HCT116 (cell line): ENCODE data around the gene ZNF318. TPM values are rescaled to one million over a fixed set of nuclear protein-coding genes. Genes with fewer than 3 reads are reported as not detected.
A peak's percentile ranks its signal among the peaks of the same experiment; 100 is the strongest.

Source experiments
- ATAC-seq: fragments of 200-7000 bp; cut with Tn5 transposase; 2 replicates; pipeline ENCODE4 v1.9.1; 2020; ENCODE audit warnings: mild to moderate bottlenecking, moderate library complexity
- BruUV-seq: library from RNA; stranded (reverse); fragments of 400-500 nt; replicated peaks from 2 replicates; lab custom pipeline; 2021; lab: Mats Ljungman, UMichigan
- CTCF ChIA-PET: fragments of 300-600 bp; sonication (Branson Sonifier 250); formaldehyde crosslinking; loops from one replicate; lab custom pipeline; 2021; ENCODE audit warnings: antibody characterized with exemption; lab: Charles Lee
- POLR2A ChIA-PET: fragments of 300-600, 350-600 bp; sonication (Branson Sonifier 250); formaldehyde crosslinking; loops from one replicate; lab custom pipeline; 2021; ENCODE audit warnings: antibody characterized with exemption; lab: Charles Lee
- RAD21 ChIA-PET, 2 experiments: fragments of 300-600 bp; sonication (Branson Sonifier 250); formaldehyde crosslinking; loops; one replicate each; lab custom pipeline; 2023; ENCODE audit warnings: low total read pairs in 2 of 2; ENCODE audit not compliant: uncharacterized antibody in 2 of 2, unreplicated experiment in 2 of 2, low non-redundant PET in 1 of 2; lab: Charles Lee
- DNase-seq: peaks from one replicate; pipeline ENCODE4 v3.0.0-alpha.2; 2010; ENCODE audit warnings: low read depth, low spot score
- H2AFZ ChIP-seq: fragments of 200-600 bp; shearing (Covaris generic), sonication (generic); 2 replicates; pipeline ENCODE4 v1.6.1; 2017; ENCODE audit warnings: low read depth, mixed run types, mixed read lengths, antibody characterized with exemption, low read length; ENCODE audit not compliant: poor library complexity, severe bottlenecking
- H3K27ac ChIP-seq: 2 replicates; pipeline ENCODE4 v1.5.1; 2012; ENCODE audit warnings: low read depth, low read length
- H3K27me3 ChIP-seq: fragments of 200-600 bp; sonication (generic); 2 replicates; pipeline ENCODE4 v1.6.1; 2016; ENCODE audit warnings: mixed run types, low read length, mixed read lengths; ENCODE audit not compliant: insufficient read depth
- H3K36me3 ChIP-seq, 2 experiments: fragments of 200-500 bp in 1 of 2; fragments of 200-600 bp in 1 of 2; sonication (Bioruptor generic) in 1 of 2; sonication (generic) in 1 of 2; 2 replicates each; pipeline versions ENCODE4 v1.5.1 to v1.6.1; 2014 to 2016; ENCODE audit warnings: low read length in 2 of 2, inconsistent platforms in 1 of 2, mixed read lengths in 1 of 2, mixed run types in 1 of 2; ENCODE audit not compliant: insufficient read depth in 2 of 2, control insufficient read depth in 1 of 2
- H3K4me1 ChIP-seq, 2 experiments: fragments of 200-600 bp in 1 of 2; sonication (generic) in 1 of 2; 2 replicates each; pipeline versions ENCODE4 v1.5.1 to v1.6.1; 2012 to 2017; ENCODE audit warnings: low read length in 2 of 2, inconsistent platforms in 1 of 2, mild to moderate bottlenecking in 1 of 2, mixed read lengths in 1 of 2, mixed run types in 1 of 2, moderate library complexity in 1 of 2; ENCODE audit not compliant: insufficient read depth in 2 of 2, control insufficient read depth in 1 of 2
- H3K4me2 ChIP-seq: fragments of 200-600 bp; sonication (generic); 2 replicates; pipeline ENCODE4 v1.6.1; 2017; ENCODE audit warnings: mixed run types, low read length, mixed read lengths
- H3K4me3 ChIP-seq, 2 experiments: fragments of 200-600 bp in 1 of 2; sonication (generic) in 1 of 2; replicated peaks in 1 of 2; 2 replicates each; pipeline ENCODE4 v1.5.1; 2011 to 2016; ENCODE audit warnings: low read length in 2 of 2, control low read depth in 1 of 2, low read depth in 1 of 2, mild to moderate bottlenecking in 1 of 2, mixed read lengths in 1 of 2, mixed run types in 1 of 2
- H3K79me2 ChIP-seq: fragments of 200-600 bp; sonication (generic); 2 replicates; pipeline ENCODE4 v1.6.1; 2017; ENCODE audit warnings: mild to moderate bottlenecking, mixed run types, low read length, moderate library complexity, mixed read lengths; ENCODE audit not compliant: insufficient read depth
- H3K9ac ChIP-seq: fragments of 200-600 bp; sonication (generic); 2 replicates; pipeline ENCODE4 v1.6.1; 2016; ENCODE audit warnings: low read length, mixed read lengths
- H3K9me2 ChIP-seq: fragments of 200-600 bp; sonication (generic), shearing (Covaris generic); 2 replicates; pipeline ENCODE4 v1.6.1; 2017; ENCODE audit warnings: mixed run types, mild to moderate bottlenecking, moderate library complexity; ENCODE audit not compliant: insufficient read depth
- H3K9me3 ChIP-seq, 2 experiments: fragments of 200-500 bp in 1 of 2; fragments of 200-600 bp in 1 of 2; sonication (Bioruptor generic) in 1 of 2; sonication (generic) in 1 of 2; 2 replicates each; pipeline ENCODE4 v1.6.1; 2014 to 2017; ENCODE audit warnings: low read length in 2 of 2, mixed read lengths in 2 of 2, inconsistent platforms in 1 of 2, low read depth in 1 of 2, mild to moderate bottlenecking in 1 of 2, mixed run types in 1 of 2, moderate library complexity in 1 of 2; ENCODE audit not compliant: control insufficient read depth in 1 of 2, insufficient read depth in 1 of 2
- H4K20me1 ChIP-seq: fragments of 200-600 bp; sonication (generic), shearing (Covaris generic); 2 replicates; pipeline ENCODE4 v1.6.1; 2017; ENCODE audit warnings: mixed run types, mild to moderate bottlenecking, moderate library complexity; ENCODE audit not compliant: insufficient read depth
- CBX3 ChIP-seq: IDR thresholded peaks from 2 replicates; pipeline ENCODE4 v1.6.1; 2012; ENCODE audit warnings: low read depth
- CEBPB ChIP-seq: IDR thresholded peaks from 2 replicates; pipeline ENCODE4 v1.6.1; 2012; ENCODE audit warnings: low read depth
- EGR1 ChIP-seq: IDR thresholded peaks from 2 replicates; pipeline ENCODE4 v1.6.1; 2012; ENCODE audit warnings: low read depth
- ELF1 ChIP-seq: IDR thresholded peaks from 2 replicates; pipeline ENCODE4 v1.6.1; 2012; ENCODE audit warnings: low read depth, borderline replicate concordance
- EZH2 ChIP-seq: fragments of 200-600 bp; sonication (generic); IDR thresholded peaks from 2 replicates; pipeline ENCODE4 v1.6.1; 2017; ENCODE audit warnings: antibody characterized with exemption, mixed run types
- EZH2phosphoT487 ChIP-seq: fragments of 200-600 bp; IDR thresholded peaks from 2 replicates; pipeline ENCODE4 v1.6.1; 2018; ENCODE audit warnings: antibody characterized with exemption, borderline replicate concordance
- POLR2A ChIP-seq: IDR thresholded peaks from 2 replicates; pipeline ENCODE4 v1.7.0; 2011; ENCODE audit warnings: borderline replicate concordance; ENCODE audit not compliant: insufficient read depth, insufficient read length; ENCODE audit errors: extremely low read depth
- RAD21 ChIP-seq: IDR thresholded peaks from 2 replicates; pipeline ENCODE4 v1.6.1; 2012; ENCODE audit warnings: low read depth, mild to moderate bottlenecking
- SIN3A ChIP-seq: IDR thresholded peaks from 2 replicates; pipeline ENCODE4 v1.6.1; 2012; ENCODE audit warnings: low read depth
- SP1 ChIP-seq: IDR thresholded peaks from 2 replicates; pipeline ENCODE4 v1.6.1; 2012; ENCODE audit warnings: low read depth
- SRF ChIP-seq: IDR thresholded peaks from 2 replicates; pipeline ENCODE4 v1.6.1; 2012; ENCODE audit warnings: low read depth
- YY1 ChIP-seq: IDR thresholded peaks from 2 replicates; pipeline ENCODE4 v1.6.1; 2011; ENCODE audit warnings: low read length, low read depth, moderate library complexity, mild to moderate bottlenecking; ENCODE audit not compliant: insufficient replicate concordance; ENCODE audit errors: extremely low read depth
- ZFX ChIP-seq: fragments of 450-650 bp; IDR thresholded peaks from 2 replicates; pipeline ENCODE4 v1.6.1; 2017
- intact Hi-C: fragments of 100-400 bp; cut with micrococcal nuclease; formaldehyde crosslinking; loops from 2 replicates; pipeline ENCODE4 v1.10.0; 2022
- total RNA-seq: library from RNA; stranded (reverse); gene quantifications from one replicate; pipeline ENCODE4 v1.2.1, GENCODE V29; 2021; ENCODE audit not compliant: unreplicated experiment
- TF ChIP-seq, protein P1 (sequence below): IDR thresholded peaks from 2 replicates; pipeline ENCODE4 v1.6.1; 2012
- TF ChIP-seq, protein P2 (sequence below), 3 experiments: fragments of 200-600 bp in 1 of 3; sonication (generic) in 1 of 3; IDR thresholded peaks in 2 of 3; conservative IDR thresholded peaks in 1 of 3; 2 replicates each; pipeline ENCODE4 v1.5.1; 2012 to 2017; ENCODE audit warnings: low read depth in 2 of 3, low read length in 2 of 3, antibody characterized with exemption in 1 of 3, borderline replicate concordance in 1 of 3, control low read depth in 1 of 3, mild to moderate bottlenecking in 1 of 3, mixed read lengths in 1 of 3, mixed run types in 1 of 3, moderate library complexity in 1 of 3; ENCODE audit not compliant: insufficient read depth in 1 of 3
- TF ChIP-seq, protein P3 (sequence below): IDR thresholded peaks from 2 replicates; pipeline ENCODE4 v1.6.1; 2012

ZNF318 gene
- total RNA-seq, 1 experiment from 2014 or later, result 15.2 TPM

DNA sequence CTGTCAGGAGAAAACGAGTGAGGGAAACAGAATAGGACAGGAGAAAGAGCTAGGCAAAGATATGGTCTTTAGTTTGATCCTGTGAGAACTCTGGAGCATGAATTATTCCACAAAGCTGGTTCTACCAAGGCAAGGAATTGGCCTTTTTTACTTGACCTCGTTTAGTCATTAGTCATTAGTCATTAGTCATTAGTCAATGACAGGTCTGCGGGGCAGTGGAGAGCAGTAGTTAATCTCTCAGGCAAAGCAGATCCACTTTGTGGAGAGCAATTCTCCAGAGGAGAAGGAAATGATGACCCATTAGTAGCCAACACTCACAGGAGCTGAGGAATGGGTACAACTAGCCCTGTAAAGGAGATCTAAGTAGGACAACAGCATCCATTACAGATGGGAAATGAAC is 35.9 kb upstream of the ZNF318 start:
- TF ChIP-seq CEBPB, result no peak
- TF ChIP-seq YY1, result no peak
- TF ChIP-seq SRF, result no peak
- no peak for TF ChIP-seq CBX3
- no peak for TF ChIP-seq ZFX
- TF ChIP-seq, protein P1, sequence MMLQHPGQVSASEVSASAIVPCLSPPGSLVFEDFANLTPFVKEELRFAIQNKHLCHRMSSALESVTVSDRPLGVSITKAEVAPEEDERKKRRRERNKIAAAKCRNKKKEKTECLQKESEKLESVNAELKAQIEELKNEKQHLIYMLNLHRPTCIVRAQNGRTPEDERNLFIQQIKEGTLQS, result no peak
- no peak for TF ChIP-seq EGR1
- TF ChIP-seq POLR2A, result no peak
- TF ChIP-seq EZH2phosphoT487, result no peak
- TF ChIP-seq EZH2, result no peak
- TF ChIP-seq RAD21, result no peak
- no peak for TF ChIP-seq SIN3A
- H2AFZ ChIP-seq, result no peak overlapping the region
- ChIA-PET CTCF (no interaction called here), POLR2A (no interaction called here), RAD21 (no interaction called here)
- H3K4me3 ChIP-seq, result no peak overlapping the region
- H3K27me3 ChIP-seq, result no peaks in the 10 kb centered on the region
- H3K79me2 ChIP-seq, result no peaks in the 10 kb centered on the region
- H3K9me3 ChIP-seq, result no peaks in the 10 kb centered on the region
- no TSS peak for BruUV-seq
- no peaks in the 10 kb centered on the region for H4K20me1 ChIP-seq
- no peak overlapping the region for H3K4me2 ChIP-seq
- no peaks in the 10 kb centered on the region for H3K36me3 ChIP-seq
- H3K9ac ChIP-seq, result no peak overlapping the region
- intact Hi-C loops, result no loop called here
- ATAC-seq (no peak), DNase-seq (no peak)
- no peak overlapping the region for H3K27ac ChIP-seq
- H3K4me1 ChIP-seq, result 0 out of 4 replicates have a peak, but pooled peaks cover 2 to 3% of the 10 kb centered on the region in 2 experiments
- no peaks in the 10 kb centered on the region for H3K9me2 ChIP-seq

DNA sequence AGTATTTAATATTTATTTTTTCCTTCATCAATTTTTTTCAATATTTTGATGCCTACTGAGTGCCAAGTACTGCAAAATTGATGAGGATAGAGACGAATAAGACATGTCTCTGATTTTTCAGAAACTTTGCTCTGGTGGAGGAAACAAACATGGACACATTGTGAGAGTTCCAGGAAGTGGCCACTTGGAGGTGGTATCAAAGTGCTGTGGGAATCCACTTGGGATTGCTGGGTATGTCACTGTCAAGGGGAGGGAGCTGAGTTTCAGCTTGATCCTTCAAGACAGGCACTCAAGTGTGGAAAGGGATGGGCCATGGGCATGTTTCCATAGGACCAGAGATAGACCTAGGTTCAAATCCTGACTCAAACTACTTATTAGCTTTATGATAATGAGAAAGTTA is 33.4 kb upstream of the ZNF318 start:
- Histone ChIP-seq H3K4me2 (peak overlapping the region; percentile 2; the same call in 1 of the 2 replicates), H3K4me3 (no peak overlapping the region), H3K4me1 (0 out of 4 replicates have a peak, but pooled peaks cover 2 to 3% of the 10 kb centered on the region in 2 experiments), H2AFZ (no peak overlapping the region), H4K20me1 (no peaks in the 10 kb centered on the region), H3K9me2 (no peaks in the 10 kb centered on the region), H3K9me3 (no peaks in the 10 kb centered on the region), H3K79me2 (no peaks in the 10 kb centered on the region), H3K27me3 (no peaks in the 10 kb centered on the region), H3K9ac (no peak overlapping the region), H3K27ac (no peak overlapping the region), H3K36me3 (no peaks in the 10 kb centered on the region)
- no TSS peak for BruUV-seq
- ATAC-seq (peak; percentile 89), DNase-seq (peak; percentile 13)
- RAD21 ChIA-PET, result no interaction called here
- TF ChIP-seq, protein P2, sequence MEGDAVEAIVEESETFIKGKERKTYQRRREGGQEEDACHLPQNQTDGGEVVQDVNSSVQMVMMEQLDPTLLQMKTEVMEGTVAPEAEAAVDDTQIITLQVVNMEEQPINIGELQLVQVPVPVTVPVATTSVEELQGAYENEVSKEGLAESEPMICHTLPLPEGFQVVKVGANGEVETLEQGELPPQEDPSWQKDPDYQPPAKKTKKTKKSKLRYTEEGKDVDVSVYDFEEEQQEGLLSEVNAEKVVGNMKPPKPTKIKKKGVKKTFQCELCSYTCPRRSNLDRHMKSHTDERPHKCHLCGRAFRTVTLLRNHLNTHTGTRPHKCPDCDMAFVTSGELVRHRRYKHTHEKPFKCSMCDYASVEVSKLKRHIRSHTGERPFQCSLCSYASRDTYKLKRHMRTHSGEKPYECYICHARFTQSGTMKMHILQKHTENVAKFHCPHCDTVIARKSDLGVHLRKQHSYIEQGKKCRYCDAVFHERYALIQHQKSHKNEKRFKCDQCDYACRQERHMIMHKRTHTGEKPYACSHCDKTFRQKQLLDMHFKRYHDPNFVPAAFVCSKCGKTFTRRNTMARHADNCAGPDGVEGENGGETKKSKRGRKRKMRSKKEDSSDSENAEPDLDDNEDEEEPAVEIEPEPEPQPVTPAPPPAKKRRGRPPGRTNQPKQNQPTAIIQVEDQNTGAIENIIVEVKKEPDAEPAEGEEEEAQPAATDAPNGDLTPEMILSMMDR (IDR thresholded peaks at IDR 0.05 in 2 of 3, conservative IDR thresholded peaks at IDR 0.05 in 1 of 3; ENCODE audit: borderline replicate concordance in 1 of 3, insufficient read depth in 1 of 3, low read depth in 2 of 3, low read length in 2 of 3), result peak in 2 of 3 experiments; percentile 35 to 37; a peak in 4 of 6 replicates
- TF ChIP-seq, protein P3, sequence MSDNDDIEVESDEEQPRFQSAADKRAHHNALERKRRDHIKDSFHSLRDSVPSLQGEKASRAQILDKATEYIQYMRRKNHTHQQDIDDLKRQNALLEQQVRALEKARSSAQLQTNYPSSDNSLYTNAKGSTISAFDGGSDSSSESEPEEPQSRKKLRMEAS, result no peak
- TF ChIP-seq CEBPB (no peak), ELF1 (peak; percentile 54), SP1 (no peak), SRF (no peak), RAD21 (peak; percentile 41), POLR2A (no peak)
- TF ChIP-seq, protein P1, result no peak
- intact Hi-C loops, result no loop called here
- CTCF ChIA-PET, result interaction anchor here (0.7 to 1.1 kb wide), 3 partner anchors 11 to 252 kb away, joined by 3 to 5 read pairs (median 3); partner anchors contain the start of gene ABCC10
- POLR2A ChIA-PET, result no interaction called here
